ENCODE measurements around the gene ASXL1. TPM values are rescaled to one million over a fixed set of nuclear protein-coding genes. Genes with fewer than 3 reads are reported as not detected.
A peak's percentile ranks its signal among the peaks of the same experiment; 100 is the strongest.

ASXL1 gene
- total and polyA plus RNA-seq, 9 of the 15 experiments (the other 6 are each of a cell fraction or from before 2014, with no cell fraction given): 6.5 to 65.3 (median 32.3) TPM

DNA sequence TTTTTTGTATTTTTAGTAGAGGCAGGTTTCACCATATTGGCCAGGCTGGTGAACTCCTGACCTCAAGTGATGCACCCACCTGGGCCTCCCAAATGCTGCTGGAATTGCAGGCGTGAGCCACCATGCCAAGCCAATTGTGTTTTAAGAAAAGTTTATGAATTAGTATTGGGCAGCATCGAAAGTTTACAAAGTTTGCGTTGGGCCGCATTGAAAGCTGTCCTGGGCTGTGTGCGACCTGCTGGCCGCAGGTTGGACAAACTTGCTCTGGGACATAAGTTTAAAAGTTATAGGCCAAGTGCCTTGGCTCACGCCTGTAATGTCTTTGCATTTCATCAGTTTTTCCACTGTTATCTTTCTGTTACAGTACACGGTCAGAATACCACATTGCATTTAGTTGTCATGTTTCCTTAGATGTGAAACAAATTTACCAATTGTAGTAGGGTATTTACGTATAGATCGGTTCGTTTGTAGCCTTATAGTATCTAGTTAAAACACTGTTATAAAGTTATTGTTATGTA, 39.5 kb downstream of the ASXL1 start (continued):
- no peak for TF ChIP-seq CUX1 (CRISPR knock-in tag; IDR thresholded peaks at IDR 0.05)
- TF ChIP-seq, protein P1, sequence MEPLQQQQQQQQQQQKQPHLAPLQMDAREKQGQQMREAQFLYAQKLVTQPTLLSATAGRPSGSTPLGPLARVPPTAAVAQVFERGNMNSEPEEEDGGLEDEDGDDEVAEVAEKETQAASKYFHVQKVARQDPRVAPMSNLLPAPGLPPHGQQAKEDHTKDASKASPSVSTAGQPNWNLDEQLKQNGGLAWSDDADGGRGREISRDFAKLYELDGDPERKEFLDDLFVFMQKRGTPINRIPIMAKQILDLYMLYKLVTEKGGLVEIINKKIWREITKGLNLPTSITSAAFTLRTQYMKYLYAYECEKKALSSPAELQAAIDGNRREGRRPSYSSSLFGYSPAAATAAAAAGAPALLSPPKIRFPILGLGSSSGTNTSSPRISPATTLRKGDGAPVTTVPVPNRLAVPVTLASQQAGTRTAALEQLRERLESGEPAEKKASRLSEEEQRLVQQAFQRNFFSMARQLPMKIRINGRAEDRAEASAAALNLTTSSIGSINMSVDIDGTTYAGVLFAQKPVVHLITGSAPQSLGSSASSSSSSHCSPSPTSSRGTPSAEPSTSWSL (CRISPR knock-in tag; IDR thresholded peaks at IDR 0.05; ENCODE audit: borderline replicate concordance): no peak
- TF ChIP-seq ZNF507 (tag; conservative IDR thresholded peaks at IDR 0.05): no peak
- TF ChIP-seq ATF4 (CRISPR knock-in tag; IDR thresholded peaks at IDR 0.05): peak; percentile 94
- no peak for TF ChIP-seq TCF7 (IDR thresholded peaks at IDR 0.05; ENCODE audit: borderline replicate concordance)
- no peak for TF ChIP-seq CBX2 (IDR thresholded peaks at IDR 0.05; ENCODE audit: insufficient read depth, low read length, poor library complexity, severe bottlenecking)
- peak; percentile 90 for TF ChIP-seq TCF3 (CRISPR knock-in tag; IDR thresholded peaks at IDR 0.05)
- TF ChIP-seq, protein P2, sequence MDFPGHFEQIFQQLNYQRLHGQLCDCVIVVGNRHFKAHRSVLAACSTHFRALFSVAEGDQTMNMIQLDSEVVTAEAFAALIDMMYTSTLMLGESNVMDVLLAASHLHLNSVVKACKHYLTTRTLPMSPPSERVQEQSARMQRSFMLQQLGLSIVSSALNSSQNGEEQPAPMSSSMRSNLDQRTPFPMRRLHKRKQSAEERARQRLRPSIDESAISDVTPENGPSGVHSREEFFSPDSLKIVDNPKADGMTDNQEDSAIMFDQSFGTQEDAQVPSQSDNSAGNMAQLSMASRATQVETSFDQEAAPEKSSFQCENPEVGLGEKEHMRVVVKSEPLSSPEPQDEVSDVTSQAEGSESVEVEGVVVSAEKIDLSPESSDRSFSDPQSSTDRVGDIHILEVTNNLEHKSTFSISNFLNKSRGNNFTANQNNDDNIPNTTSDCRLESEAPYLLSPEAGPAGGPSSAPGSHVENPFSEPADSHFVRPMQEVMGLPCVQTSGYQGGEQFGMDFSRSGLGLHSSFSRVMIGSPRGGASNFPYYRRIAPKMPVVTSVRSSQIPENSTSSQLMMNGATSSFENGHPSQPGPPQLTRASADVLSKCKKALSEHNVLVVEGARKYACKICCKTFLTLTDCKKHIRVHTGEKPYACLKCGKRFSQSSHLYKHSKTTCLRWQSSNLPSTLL (IDR thresholded peaks at IDR 0.05): no peak
- TF ChIP-seq ZNF764 (CRISPR knock-in tag; IDR thresholded peaks at IDR 0.05; ENCODE audit: low read depth): no peak
- peak; percentile 85 for TF ChIP-seq NFXL1 (CRISPR knock-in tag; IDR thresholded peaks at IDR 0.05)
- TF ChIP-seq PATZ1 (CRISPR knock-in tag; IDR thresholded peaks at IDR 0.05; ENCODE audit: borderline replicate concordance): no peak
- 0 out of 2 replicates have a peak, but pooled peaks have one; percentile 77 for TF ChIP-seq POLR2H (tag; IDR thresholded peaks at IDR 0.05; ENCODE audit: low read depth)
